CD8-positive, alpha-beta memory T cell (primary cell): ENCODE results near the gene PPME1. TPM values are rescaled to one million over a fixed set of nuclear protein-coding genes. Genes with fewer than 3 reads are reported as not detected.

Experiments used
- CTCF ChIA-PET: fragments of 350-600 bp; sonication (Branson Sonifier 250); formaldehyde crosslinking; loops from one replicate; lab custom pipeline; 2021; ENCODE audit warnings: antibody characterized with exemption; lab: Charles Lee
- POLR2A ChIA-PET: fragments of 350-600 bp; sonication (Branson Sonifier 250); formaldehyde crosslinking; loops from one replicate; lab custom pipeline; 2021; ENCODE audit warnings: antibody characterized with exemption; lab: Charles Lee
- DNase-seq, 5 donors: peaks; one replicate each; pipeline versions ENCODE4 v3.0.0 to v3.0.0-alpha.2; 2020 to 2022; ENCODE audit warnings: mixed read lengths in 1 of 5
- H3K27ac ChIP-seq: one replicate; pipeline ENCODE4 v1.7.0; 2013; ENCODE audit warnings: low read depth, mild to moderate bottlenecking, low read length, moderate library complexity
- H3K27me3 ChIP-seq: 2 replicates; pipeline ENCODE4 v1.7.0; 2013; ENCODE audit warnings: low read length, mild to moderate bottlenecking; ENCODE audit not compliant: insufficient read depth, poor library complexity, severe bottlenecking
- H3K36me3 ChIP-seq: 2 replicates; pipeline ENCODE4 v1.7.0; 2013; ENCODE audit warnings: mild to moderate bottlenecking, low read length, moderate library complexity; ENCODE audit not compliant: insufficient read depth
- H3K4me1 ChIP-seq: 2 replicates; pipeline ENCODE4 v1.7.0; 2013; ENCODE audit warnings: mild to moderate bottlenecking, low read length, moderate library complexity; ENCODE audit not compliant: insufficient read depth
- H3K4me3 ChIP-seq: 2 replicates; pipeline ENCODE4 v1.7.0; 2013; ENCODE audit warnings: mild to moderate bottlenecking, low read length
- H3K9me3 ChIP-seq: 2 replicates; pipeline ENCODE4 v1.7.0; 2013; ENCODE audit warnings: mild to moderate bottlenecking, low read length
- H3K27ac Mint-ChIP-seq, 8 donors: one replicate each; pipeline ENCODE4 v1.8.0; 2020 to 2021; ENCODE audit warnings: mixed read lengths in 8 of 8, mild to moderate bottlenecking in 6 of 8, inconsistent platforms in 3 of 8, moderate library complexity in 3 of 8
- H3K27me3 Mint-ChIP-seq, 2 donors: one replicate each; pipeline ENCODE4 v1.8.0; 2020 to 2021; ENCODE audit warnings: mixed read lengths in 2 of 2, mild to moderate bottlenecking in 1 of 2, moderate library complexity in 1 of 2
- H3K36me3 Mint-ChIP-seq, 3 donors: one replicate each; pipeline ENCODE4 v1.8.0; 2020 to 2021; ENCODE audit warnings: mixed read lengths in 3 of 3, inconsistent platforms in 1 of 3, mild to moderate bottlenecking in 1 of 3
- H3K4me1 Mint-ChIP-seq, 3 donors: one replicate each; pipeline ENCODE4 v1.8.0; 2020 to 2021; ENCODE audit warnings: mixed read lengths in 3 of 3, inconsistent platforms in 1 of 3, mild to moderate bottlenecking in 1 of 3
- H3K4me3 Mint-ChIP-seq, 7 donors: one replicate each; pipeline ENCODE4 v1.8.0; 2020 to 2021; ENCODE audit warnings: mixed read lengths in 7 of 7, mild to moderate bottlenecking in 6 of 7, moderate library complexity in 4 of 7, inconsistent platforms in 2 of 7
- H3K9me3 Mint-ChIP-seq, 5 donors: one replicate each; pipeline ENCODE4 v1.8.0; 2020 to 2022; ENCODE audit warnings: mixed read lengths in 5 of 5, mild to moderate bottlenecking in 3 of 5, moderate library complexity in 2 of 5, inconsistent platforms in 1 of 5
- polyA plus RNA-seq: library from polyadenylated mRNA; unstranded; fragments of 300-500 nt; fragmentation: Illumina TruSeq; gene quantifications from one replicate; pipeline ENCODE4 v1.2.3, GENCODE V29; 2021
- total RNA-seq, 2 experiments: library from RNA; stranded (reverse); gene quantifications; one replicate each; pipeline ENCODE4 v1.2.3, GENCODE V29; 2021

The PPME1 gene
- total and polyA plus RNA-seq, 3 experiments from 2014 or later: 20.9 to 42.0 (median 33.0) TPM

DNA sequence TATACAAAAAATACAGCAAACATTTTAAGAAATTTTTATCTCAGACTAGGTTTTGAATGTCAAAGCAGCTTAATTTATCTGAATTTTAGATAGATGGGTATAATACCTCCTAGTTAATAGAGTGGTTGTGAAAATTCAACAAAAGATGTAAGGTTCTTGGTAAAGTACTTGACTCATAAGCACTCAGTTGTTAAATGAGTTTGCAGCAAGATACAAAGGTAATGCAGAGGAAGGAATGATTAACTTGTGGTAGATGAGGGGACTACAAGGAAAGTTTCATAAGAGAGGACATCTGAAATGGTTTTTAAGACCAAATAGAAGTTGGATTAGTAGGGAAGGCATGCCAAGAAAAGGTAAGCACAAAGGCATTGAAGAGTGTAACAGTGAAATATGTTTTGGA lies 37.4 kb downstream of the PPME1 start:
- Mint-ChIP-seq H3K27me3 (no peaks in the 10 kb centered on the region), H3K4me3 (no peak overlapping the region), H3K9me3 (peaks cover 0 to 4% (median 2%) of the 10 kb centered on the region in 5 donors), H3K4me1 (no peaks in the 10 kb centered on the region), H3K36me3 (peaks cover 26 to 64% (median 38%) of the 10 kb centered on the region in 3 donors), H3K27ac (no peak overlapping the region)
- CTCF ChIA-PET: no interaction called here
- Histone ChIP-seq H3K27ac (no peak overlapping the region), H3K4me3 (no peak overlapping the region), H3K27me3 (no peaks in the 10 kb centered on the region), H3K9me3 (no peaks in the 10 kb centered on the region), H3K4me1 (no peaks in the 10 kb centered on the region), H3K36me3 (peaks cover 11% of the 10 kb centered on the region)
- POLR2A ChIA-PET: no interaction called here
- DNase-seq: no peak

DNA sequence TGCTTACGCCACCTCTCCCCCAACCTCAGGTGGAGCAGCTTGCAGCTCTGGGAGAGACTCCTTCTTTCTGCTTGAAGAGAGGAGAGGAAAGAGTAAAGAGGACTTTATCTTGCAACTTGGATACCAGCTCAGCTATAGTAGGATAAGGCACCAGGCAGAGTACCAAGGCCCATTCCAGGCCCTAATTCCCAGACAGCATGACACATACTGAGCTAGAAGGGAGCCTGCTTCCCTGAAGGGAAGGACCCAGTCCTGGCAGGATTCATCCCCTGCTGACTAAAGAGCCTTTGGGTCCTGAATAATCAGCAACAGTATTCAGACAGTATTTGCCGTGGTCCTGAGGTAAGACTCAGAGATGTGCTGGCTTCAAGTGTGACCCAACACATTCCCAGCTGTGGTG lies 41.4 kb downstream of the PPME1 start:
- H3K4me1 ChIP-seq: no peaks in the 10 kb centered on the region
- no peaks in the 10 kb centered on the region for H3K36me3 ChIP-seq
- no peaks in the 10 kb centered on the region for H3K27me3 Mint-ChIP-seq
- no peaks in the 10 kb centered on the region for H3K9me3 ChIP-seq
- H3K9me3 Mint-ChIP-seq: peaks cover 3 to 10% (median 6%) of the 10 kb centered on the region in 5 donors
- H3K27ac Mint-ChIP-seq: no peak overlapping the region
- peaks cover 31 to 51% (median 45%) of the 10 kb centered on the region in 3 donors for H3K36me3 Mint-ChIP-seq
- ChIA-PET POLR2A (no interaction called here), CTCF (no interaction called here)
- no peak for DNase-seq
- H3K4me1 Mint-ChIP-seq: no peaks in the 10 kb centered on the region
- no peak overlapping the region for H3K27ac ChIP-seq
- H3K4me3 ChIP-seq: no peak overlapping the region
- H3K4me3 Mint-ChIP-seq: no peak overlapping the region
- no peaks in the 10 kb centered on the region for H3K27me3 ChIP-seq

DNA sequence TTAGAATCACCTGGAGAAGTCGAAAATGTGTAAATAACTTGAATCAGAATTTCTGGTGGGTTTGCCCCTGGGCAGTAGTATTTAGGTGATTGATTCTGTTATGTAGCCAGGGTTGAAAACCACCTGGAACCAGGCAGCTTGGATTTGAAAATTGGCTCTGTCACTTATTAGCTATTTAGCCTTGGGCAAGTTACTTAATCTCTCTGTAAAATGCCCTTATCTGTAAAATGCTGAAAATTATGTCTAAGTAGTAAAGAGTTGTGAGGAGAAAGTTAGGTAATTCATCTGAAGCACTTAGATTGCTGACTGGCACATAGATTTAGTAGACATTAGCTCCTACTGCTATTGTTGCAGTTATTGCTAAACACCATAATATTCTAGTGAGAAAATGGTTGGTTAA lies 49.3 kb downstream of the PPME1 start:
- Mint-ChIP-seq H3K36me3 (peaks cover 7 to 16% (median 11%) of the 10 kb centered on the region in 3 donors), H3K9me3 (peaks cover 0 to 5% (median 0%) of the 10 kb centered on the region in 5 donors), H3K4me1 (no peaks in the 10 kb centered on the region), H3K27me3 (no peaks in the 10 kb centered on the region), H3K4me3 (no peak overlapping the region), H3K27ac (peak overlapping the region in 3 of 8 donors; percentile 1 to 74 (median 20))
- Histone ChIP-seq H3K4me3 (no peak overlapping the region), H3K27ac (no peak overlapping the region), H3K27me3 (no peaks in the 10 kb centered on the region), H3K36me3 (no peaks in the 10 kb centered on the region), H3K9me3 (no peaks in the 10 kb centered on the region), H3K4me1 (no peaks in the 10 kb centered on the region)
- CTCF ChIA-PET: no interaction called here
- DNase-seq: no peak
- POLR2A ChIA-PET: no interaction called here

DNA sequence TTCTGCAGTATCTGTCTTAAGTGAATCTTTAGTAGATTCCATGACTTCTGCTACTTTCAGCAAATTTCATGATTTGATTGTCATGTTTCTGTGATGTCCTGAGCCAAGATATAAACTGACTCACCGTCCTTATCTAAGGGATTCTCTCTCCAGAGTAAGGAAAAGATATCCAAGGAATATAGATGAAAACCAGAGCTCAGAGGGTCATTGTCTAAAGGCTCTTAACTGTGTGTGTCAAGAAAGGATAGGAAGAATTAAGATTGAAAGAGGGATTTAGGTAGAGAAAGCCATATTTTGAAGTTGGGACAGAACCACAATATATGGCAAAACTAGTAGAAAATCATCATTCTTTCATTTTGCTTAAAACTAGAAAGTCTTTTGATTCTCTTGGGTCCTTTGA lies 50.7 kb downstream of the PPME1 start:
- ChIA-PET CTCF (no interaction called here), POLR2A (interaction anchor here (1.1 kb wide), 1 partner anchor 51 kb away, joined by 3 read pairs; the partner anchor contains the start of gene PPME1)
- H3K27me3 ChIP-seq: no peaks in the 10 kb centered on the region
- H3K4me3 ChIP-seq: no peak overlapping the region
- no peak overlapping the region for H3K4me3 Mint-ChIP-seq
- H3K4me1 ChIP-seq: no peaks in the 10 kb centered on the region
- no peak overlapping the region for H3K27ac Mint-ChIP-seq
- no peaks in the 10 kb centered on the region for H3K27me3 Mint-ChIP-seq
- no peak overlapping the region for H3K27ac ChIP-seq
- no peaks in the 10 kb centered on the region for H3K4me1 Mint-ChIP-seq
- DNase-seq: no peak
- H3K9me3 Mint-ChIP-seq: peaks cover 0 to 2% (median 0%) of the 10 kb centered on the region in 5 donors
- H3K36me3 Mint-ChIP-seq: peaks cover 8 to 16% (median 8%) of the 10 kb centered on the region in 3 donors
- H3K36me3 ChIP-seq: no peaks in the 10 kb centered on the region
- H3K9me3 ChIP-seq: no peaks in the 10 kb centered on the region

DNA sequence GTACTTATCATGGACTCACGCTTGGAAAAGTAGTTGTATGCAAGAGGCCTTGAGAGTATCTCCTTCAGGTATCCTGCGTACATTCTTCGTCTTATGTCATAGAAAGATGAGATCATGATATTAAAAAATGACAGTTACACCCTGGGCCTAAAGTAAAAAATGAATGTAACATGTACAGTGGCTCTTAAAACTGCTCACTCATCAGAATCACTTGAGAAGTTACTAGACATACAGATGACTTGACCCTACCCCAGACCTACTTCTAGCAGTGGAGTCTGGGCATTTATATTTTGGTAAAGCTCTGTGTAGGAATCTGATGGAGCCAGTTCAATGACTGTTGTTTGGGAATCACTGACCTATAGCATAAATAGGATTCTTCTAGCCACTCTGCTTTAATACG lies 54.5 kb downstream of the PPME1 start:
- Histone ChIP-seq H3K4me1 (no peaks in the 10 kb centered on the region), H3K27ac (no peak overlapping the region), H3K27me3 (no peaks in the 10 kb centered on the region), H3K4me3 (no peak overlapping the region), H3K36me3 (no peaks in the 10 kb centered on the region), H3K9me3 (no peaks in the 10 kb centered on the region)
- ChIA-PET CTCF (no interaction called here), POLR2A (no interaction called here)
- no peaks in the 10 kb centered on the region for H3K4me1 Mint-ChIP-seq
- no peak for DNase-seq
- peaks cover 14 to 29% (median 16%) of the 10 kb centered on the region in 3 donors for H3K36me3 Mint-ChIP-seq
- H3K4me3 Mint-ChIP-seq: no peak overlapping the region
- H3K9me3 Mint-ChIP-seq: peaks cover 0 to 2% (median 0%) of the 10 kb centered on the region in 5 donors
- no peak overlapping the region for H3K27ac Mint-ChIP-seq
- H3K27me3 Mint-ChIP-seq: no peaks in the 10 kb centered on the region

DNA sequence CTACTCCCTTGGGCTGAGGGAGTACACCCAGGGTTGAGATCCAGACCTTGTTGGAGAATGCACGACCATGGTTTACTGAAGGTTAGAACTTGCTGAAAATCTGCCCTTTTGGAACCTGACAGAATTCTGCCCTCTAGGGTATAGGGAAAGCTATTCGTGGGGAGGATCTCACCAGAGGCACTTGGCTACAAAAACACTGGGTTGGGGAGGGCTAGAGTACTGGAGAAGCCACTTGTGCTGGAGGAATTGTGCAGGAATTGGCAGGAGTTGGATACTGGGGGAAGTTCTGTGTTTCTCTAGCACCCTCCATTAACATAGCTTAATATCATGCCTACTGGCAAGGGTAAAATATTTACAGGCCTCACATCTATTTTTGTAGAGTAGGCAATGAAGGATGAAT lies 55.8 kb downstream of the PPME1 start:
- H3K27ac Mint-ChIP-seq: peak overlapping the region in 1 of 8 donors; percentile 72
- Histone ChIP-seq H3K36me3 (no peaks in the 10 kb centered on the region), H3K27me3 (no peaks in the 10 kb centered on the region), H3K4me1 (peaks cover 10% of the 10 kb centered on the region), H3K27ac (no peak overlapping the region), H3K4me3 (no peak overlapping the region), H3K9me3 (no peaks in the 10 kb centered on the region)
- ChIA-PET CTCF (no interaction called here), POLR2A (no interaction called here)
- peaks cover 0 to 2% (median 0%) of the 10 kb centered on the region in 5 donors for H3K9me3 Mint-ChIP-seq
- no peak for DNase-seq
- H3K27me3 Mint-ChIP-seq: no peaks in the 10 kb centered on the region
- H3K36me3 Mint-ChIP-seq: peaks cover 12 to 37% (median 21%) of the 10 kb centered on the region in 3 donors
- no peak overlapping the region for H3K4me3 Mint-ChIP-seq
- peaks cover 2 to 8% (median 8%) of the 10 kb centered on the region in 3 donors for H3K4me1 Mint-ChIP-seq

DNA sequence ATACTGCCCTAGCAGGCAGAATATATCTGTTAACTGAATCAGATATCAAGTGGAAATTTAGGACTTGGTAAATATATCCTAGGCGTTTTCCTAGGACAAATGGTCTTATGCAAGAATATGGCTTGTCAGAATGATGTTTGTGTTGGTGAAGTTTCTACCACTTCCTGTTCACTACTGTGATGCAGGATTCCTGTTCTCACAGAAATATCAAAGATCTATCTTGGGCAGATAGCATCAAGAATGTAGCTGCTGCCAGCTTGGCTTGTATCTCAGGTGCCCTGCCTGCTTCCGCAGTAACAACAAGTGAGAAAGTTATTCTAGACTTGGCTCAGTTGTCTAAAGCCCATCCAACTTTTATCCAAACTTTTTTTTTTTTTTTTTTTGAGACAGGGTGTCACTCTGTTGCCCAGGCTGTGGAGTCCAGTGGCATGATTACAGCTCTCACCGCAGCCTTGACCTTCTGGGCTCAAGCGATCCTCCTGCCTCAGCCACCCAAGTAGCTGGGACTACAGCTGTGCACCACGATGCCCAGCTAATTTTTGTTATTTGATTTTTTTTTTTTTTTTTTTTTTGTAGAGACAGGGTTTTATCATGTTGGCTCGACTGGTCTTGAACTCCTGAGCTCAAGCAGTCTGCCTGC lies 61.3 kb downstream of the PPME1 start:
- no peaks in the 10 kb centered on the region for H3K9me3 Mint-ChIP-seq
- CTCF ChIA-PET: interaction anchor here (0.7 kb wide), 1 partner anchor 157 kb away, joined by 4 read pairs; no protein-coding TSS in a partner anchor
- H3K4me3 Mint-ChIP-seq: no peak overlapping the region
- H3K27ac Mint-ChIP-seq: peak overlapping the region in 6 of 8 donors; percentile 40 to 96 (median 72)
- Histone ChIP-seq H3K27me3 (no peaks in the 10 kb centered on the region), H3K4me3 (no peak overlapping the region), H3K36me3 (no peaks in the 10 kb centered on the region), H3K27ac (no peak overlapping the region), H3K4me1 (peaks cover 33% of the 10 kb centered on the region), H3K9me3 (no peaks in the 10 kb centered on the region)
- peak in 2 of 5 donors; percentile 16 to 48 for DNase-seq
- H3K36me3 Mint-ChIP-seq: peaks cover 6 to 29% (median 16%) of the 10 kb centered on the region in 3 donors
- H3K4me1 Mint-ChIP-seq: peaks cover 11 to 21% (median 21%) of the 10 kb centered on the region in 3 donors
- H3K27me3 Mint-ChIP-seq: no peaks in the 10 kb centered on the region
- POLR2A ChIA-PET: interaction anchor here (0.7 kb wide), 1 partner anchor 11 kb away, joined by 6 read pairs; no protein-coding TSS in a partner anchor

DNA sequence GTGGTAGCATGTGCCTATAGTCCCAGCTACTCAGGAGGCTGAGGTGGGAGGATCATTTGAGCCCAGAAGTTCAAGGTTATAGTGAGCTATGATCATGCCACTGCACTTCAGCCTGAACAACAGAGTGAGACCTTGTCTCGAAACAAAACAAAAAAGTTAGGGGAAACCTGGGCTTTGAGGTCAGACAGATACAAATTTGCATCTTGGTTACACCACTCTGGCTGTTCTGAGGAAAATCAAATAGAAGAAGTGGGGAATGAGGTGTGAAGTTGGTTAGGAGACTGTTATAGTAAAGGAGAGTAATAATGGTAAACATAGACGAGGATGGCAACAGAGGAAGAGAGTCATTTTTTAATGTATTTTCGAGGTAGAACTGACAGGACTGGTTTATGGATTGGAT lies 62.6 kb downstream of the PPME1 start:
- Mint-ChIP-seq H3K27ac (no peak overlapping the region), H3K4me1 (peaks cover 11 to 21% (median 21%) of the 10 kb centered on the region in 3 donors), H3K4me3 (no peak overlapping the region), H3K36me3 (peaks cover 6 to 39% (median 19%) of the 10 kb centered on the region in 3 donors), H3K27me3 (no peaks in the 10 kb centered on the region), H3K9me3 (no peaks in the 10 kb centered on the region)
- Histone ChIP-seq H3K27ac (no peak overlapping the region), H3K9me3 (no peaks in the 10 kb centered on the region), H3K36me3 (peaks cover 6% of the 10 kb centered on the region), H3K4me1 (peaks cover 41% of the 10 kb centered on the region), H3K4me3 (no peak overlapping the region), H3K27me3 (no peaks in the 10 kb centered on the region)
- ChIA-PET CTCF (no interaction called here), POLR2A (interaction anchor here (1.3 kb wide), 1 partner anchor 15 kb away, joined by 3 read pairs; no protein-coding TSS in a partner anchor)
- no peak for DNase-seq
